ENCODE measurements around the gene PSMB8.
"Not testable (repeated sequence)": the region's sequence is repeated elsewhere in the genome, so short reads cannot be mapped to it uniquely, and the experiment has no call there.

PSMB8 gene

GRCh38 chr6:32838114-32838958 lies 5.5 kb downstream of the PSMB8 start, which contains the start of gene TAP2:
TAP2 (minus strand) TSS chr6:32838739; CDS start chr6:32838233, 506 bp downstream.
- DNase-seq (ENCODE audit: low read depth in 4 of 4, low spot score in 1 of 4): peak; percentile 96 to 98 (median 97)

- no peak for DNase-seq (ENCODE audit: low read depth in 4 of 4, low spot score in 1 of 4)
Observed at GRCh38 chr6:32837651-32838113, 6.2 kb downstream of the PSMB8 start.

GRCh38 chr6:32836873-32837272 lies 7.0 kb downstream of the PSMB8 start:
- no peak for DNase-seq (ENCODE audit: low read depth in 4 of 4, low spot score in 1 of 4)

GRCh38 chr6:32835167-32835893 lies 8.5 kb downstream of the PSMB8 start:
- DNase-seq (ENCODE audit: low read depth in 4 of 4, low spot score in 1 of 4): no peak

GRCh38 chr6:32833664-32834063 lies 10.2 kb downstream of the PSMB8 start:
- DNase-seq (ENCODE audit: low read depth in 4 of 4, low spot score in 1 of 4): no peak

- no peak for DNase-seq (ENCODE audit: low read depth in 4 of 4, low spot score in 1 of 4)
Observed at GRCh38 chr6:32832535-32832934, 11.3 kb downstream of the PSMB8 start.

- DNase-seq (ENCODE audit: low read depth in 4 of 4, low spot score in 1 of 4): no peak
Observed at GRCh38 chr6:32830936-32831335, 12.9 kb downstream of the PSMB8 start.

- no peak for DNase-seq (ENCODE audit: low read depth in 4 of 4, low spot score in 1 of 4)
Observed at GRCh38 chr6:32830017-32830416, 13.8 kb downstream of the PSMB8 start.

GRCh38 chr6:32829495-32829894 lies 14.4 kb downstream of the PSMB8 start:
- no peak for DNase-seq (ENCODE audit: low read depth in 4 of 4, low spot score in 1 of 4)

GRCh38 chr6:32827025-32827424 lies 16.8 kb downstream of the PSMB8 start:
- no peak for DNase-seq (ENCODE audit: low read depth in 4 of 4, low spot score in 1 of 4)

- no peak for DNase-seq (ENCODE audit: low read depth in 4 of 4, low spot score in 1 of 4)
Observed at GRCh38 chr6:32825966-32826365, 17.9 kb downstream of the PSMB8 start.

GRCh38 chr6:32819729-32820128 lies 24.1 kb downstream of the PSMB8 start:
- no peak for DNase-seq (ENCODE audit: low read depth in 4 of 4, low spot score in 1 of 4)

- DNase-seq (ENCODE audit: low read depth in 4 of 4, low spot score in 1 of 4): no peak
Observed at GRCh38 chr6:32818867-32819266, 25.0 kb downstream of the PSMB8 start.

GRCh38 chr6:32816746-32817204 lies 27.1 kb downstream of the PSMB8 start, which contains the start of gene HLA-DOB:
HLA-DOB (minus strand) TSS chr6:32817002; CDS start chr6:32816951, 51 bp downstream.
- no peak for DNase-seq (ENCODE audit: low read depth in 4 of 4, low spot score in 1 of 4)

GRCh38 chr6:32815996-32816395 lies 27.9 kb downstream of the PSMB8 start:
- no peak for DNase-seq (ENCODE audit: low read depth in 4 of 4, low spot score in 1 of 4)

GRCh38 chr6:32815115-32815514 lies 28.7 kb downstream of the PSMB8 start:
- no peak for DNase-seq (ENCODE audit: low read depth in 4 of 4, low spot score in 1 of 4)

GRCh38 chr6:32814145-32814544 lies 29.7 kb downstream of the PSMB8 start:
- no peak for DNase-seq (ENCODE audit: low read depth in 4 of 4, low spot score in 1 of 4)

- no peak for DNase-seq (ENCODE audit: low read depth in 4 of 4, low spot score in 1 of 4)
Observed at GRCh38 chr6:32809171-32809570, 34.7 kb downstream of the PSMB8 start.

- DNase-seq (ENCODE audit: low read depth in 4 of 4, low spot score in 1 of 4): no peak
Observed at GRCh38 chr6:32807020-32807580, 36.7 kb downstream of the PSMB8 start.

GRCh38 chr6:32805404-32805803 lies 38.4 kb downstream of the PSMB8 start:
- not testable (repeated sequence) for DNase-seq (ENCODE audit: low read depth in 4 of 4, low spot score in 1 of 4)

- DNase-seq (ENCODE audit: low read depth in 4 of 4, low spot score in 1 of 4): no peak
Observed at GRCh38 chr6:32803416-32803815, 40.4 kb downstream of the PSMB8 start.

GRCh38 chr6:32799740-32800139 lies 44.1 kb downstream of the PSMB8 start:
- no peak for DNase-seq (ENCODE audit: low read depth in 4 of 4, low spot score in 1 of 4)

Measured in stimulated activated CD4-positive, alpha-beta T cell treated with anti-CD3 and anti-CD28 coated beads, Interleukin-1b, Interleukin-23, amount 100 ng/mL, for 24 hours (primary cell).